A549 treated with ZK216348 at 1 μM for 4 hours (cell line): ENCODE results near the gene EHBP1L1. TPM values are rescaled to one million over a fixed set of nuclear protein-coding genes. Genes with fewer than 3 reads are reported as not detected.

Source experiments
- total RNA-seq: library from RNA; stranded (reverse); fragments of 200-300 nt; extraction: Qiagen RNA extraction; gene quantifications from 5 replicates; pipeline ENCODE4 v1.2.3, GENCODE V29; 2022; ENCODE audit warnings: low read depth

The EHBP1L1 gene
- total RNA-seq, result 25.8 to 50.8 TPM (median 45.7 TPM) in 5 replicates

GRCh38 chr11:65575568-65576231, at the start of gene EHBP1L1:
Gene EHBP1L1 (plus strand): TSS chr11:65576053. CDS start chr11:65576303, 250 bp downstream.

GRCh38 chr11:65558002-65558929, 17.6 kb upstream of the EHBP1L1 start, which contains the start of gene LTBP3:
Gene LTBP3 (minus strand): TSS chr11:65558359. CDS start chr11:65557959, 400 bp downstream.

GRCh38 chr11:65569973-65570918, 5.6 kb upstream of the EHBP1L1 start, which contains the start of gene ZNRD2:
Gene ZNRD2 (plus strand): TSS chr11:65570477. CDS start chr11:65570492, 15 bp downstream.

GRCh38 chr11:65572356-65573051, 3.3 kb upstream of the EHBP1L1 start, which contains the start of gene FAM89B:
Gene FAM89B (plus strand): TSS chr11:65572538. CDS start chr11:65572670, 132 bp downstream.

GRCh38 chr11:65595543-65596281, 19.9 kb downstream of the EHBP1L1 start, which contains the start of gene KCNK7:
Gene KCNK7 (minus strand): TSS chr11:65595800. CDS start chr11:65595772, 28 bp downstream.

GRCh38 chr11:65615229-65615949, 39.5 kb downstream of the EHBP1L1 start, which contains the start of gene PCNX3:
Gene PCNX3 (plus strand): TSS chr11:65615776. CDS start chr11:65616312, 536 bp downstream.

GRCh38 chr11:65637794-65638419, 62.1 kb downstream of the EHBP1L1 start, which contains the start of gene SIPA1:
Gene SIPA1 (plus strand): TSS chr11:65638101. CDS start chr11:65640922, 2,821 bp downstream.

Other genes with a start within 250 kb of the EHBP1L1 start
- 39.2 to 48.6 TPM (median 42.1 TPM) in 5 replicates for gene DPF2, start 242.2 kb upstream of the EHBP1L1 start, total RNA-seq
- 0.39 to 1.2 TPM (median 1.1 TPM) in 5 replicates for gene TIGD3, start 221.3 kb upstream of the EHBP1L1 start, total RNA-seq
- gene SLC25A45, start 193.4 kb upstream of the EHBP1L1 start, total RNA-seq, result 10.4 to 16.8 TPM (median 13.0 TPM) in 5 replicates
- 29.3 to 69.2 TPM (median 58.5 TPM) in 5 replicates for gene FRMD8, start 189.4 kb upstream of the EHBP1L1 start, total RNA-seq
- 137 to 311 TPM (median 219 TPM) in 5 replicates for gene NEAT1, start 153.3 kb upstream of the EHBP1L1 start, total RNA-seq
- gene MALAT1, start 77.0 kb upstream of the EHBP1L1 start, total RNA-seq, result 34.8 to 90.0 TPM (median 83.9 TPM) in 5 replicates
- gene SCYL1, start 51.0 kb upstream of the EHBP1L1 start, total RNA-seq, result 35.8 to 64.9 TPM (median 61.7 TPM) in 5 replicates
- gene LTBP3, start 17.7 kb upstream of the EHBP1L1 start, total RNA-seq, result 67.5 to 157 TPM (median 130 TPM) in 5 replicates
- 60.7 to 80.8 TPM (median 71.8 TPM) in 5 replicates for gene ZNRD2, start 5.6 kb upstream of the EHBP1L1 start, total RNA-seq
- gene FAM89B, start 3.5 kb upstream of the EHBP1L1 start, total RNA-seq, result 20.9 to 62.5 TPM (median 57.0 TPM) in 5 replicates
- gene KCNK7, start 19.7 kb downstream of the EHBP1L1 start, total RNA-seq, result 0.22 to 2.3 TPM (median 0.94 TPM) in 4 of 5 replicates, not detected in the other
- 25.9 to 57.4 TPM (median 50.9 TPM) in 5 replicates for gene MAP3K11, start 38.2 kb downstream of the EHBP1L1 start, total RNA-seq
- gene PCNX3, start 39.7 kb downstream of the EHBP1L1 start, total RNA-seq, result 19.9 to 40.4 TPM (median 37.0 TPM) in 5 replicates
- 7.6 to 22.6 TPM (median 19.8 TPM) in 5 replicates for gene SIPA1, start 62.0 kb downstream of the EHBP1L1 start, total RNA-seq
- 54.3 to 80.3 TPM (median 76.8 TPM) in 5 replicates for gene RELA, start 86.9 kb downstream of the EHBP1L1 start, total RNA-seq
- gene KAT5, start 136.2 kb downstream of the EHBP1L1 start, total RNA-seq, result 35.6 to 53.4 TPM (median 50.5 TPM) in 5 replicates
- 23.0 to 58.3 TPM (median 43.6 TPM) in 5 replicates for gene RNASEH2C, start 144.7 kb downstream of the EHBP1L1 start, total RNA-seq
- gene AP5B1, start 204.9 kb downstream of the EHBP1L1 start, total RNA-seq, result 6.0 to 13.9 TPM (median 11.2 TPM) in 5 replicates
- 0.08 to 0.15 TPM (median 0.09 TPM) in 3 of 5 replicates, not detected in the others for gene OVOL1, start 211.0 kb downstream of the EHBP1L1 start, total RNA-seq